OCI-LY1 (cell line): Measurements from ENCODE around the gene LCNL1.

ENCODE experiments used
- H2AFZ ChIP-seq: fragments of 200-600 bp; sonication (generic), shearing (Covaris generic); 2 replicates; pipeline ENCODE4 v1.6.0; 2014; ENCODE audit warnings: antibody characterized with exemption, mild to moderate bottlenecking, low read length
- H3F3A ChIP-seq: fragments of 200-600 bp; sonication (generic), shearing (Covaris generic); 2 replicates; pipeline ENCODE4 v1.6.0; 2014; ENCODE audit warnings: mild to moderate bottlenecking, antibody characterized with exemption, low read length, moderate library complexity; ENCODE audit not compliant: insufficient read depth
- H3K27ac ChIP-seq: fragments of 200-600 bp; sonication (generic); 2 replicates; pipeline ENCODE4 v1.5.1; 2014; ENCODE audit warnings: low read length, mixed run types, mild to moderate bottlenecking, low read depth; ENCODE audit not compliant: poor library complexity, severe bottlenecking
- H3K27me3 ChIP-seq: fragments of 200-600 bp; sonication (generic); 2 replicates; pipeline ENCODE4 v1.6.0; 2014; ENCODE audit warnings: antibody characterized with exemption, mild to moderate bottlenecking, low read length, moderate library complexity; ENCODE audit not compliant: insufficient read depth
- H3K36me3 ChIP-seq: fragments of 200-600 bp; sonication (generic); 2 replicates; pipeline ENCODE4 v1.6.1; 2014; ENCODE audit warnings: mild to moderate bottlenecking, antibody characterized with exemption, low read length, moderate library complexity, mixed read lengths; ENCODE audit not compliant: insufficient read depth
- H3K4me1 ChIP-seq: fragments of 200-600 bp; sonication (generic); 2 replicates; pipeline ENCODE4 v1.5.1; 2014; ENCODE audit warnings: mild to moderate bottlenecking, low read length, moderate library complexity; ENCODE audit not compliant: insufficient read depth, severe bottlenecking
- H3K4me2 ChIP-seq: fragments of 200-600 bp; sonication (generic), shearing (Covaris generic); 2 replicates; pipeline ENCODE4 v1.6.1; 2014; ENCODE audit warnings: low read length
- H3K4me3 ChIP-seq: fragments of 200-600 bp; sonication (generic); 2 replicates; pipeline ENCODE4 v1.5.1; 2014; ENCODE audit warnings: low read length, low read depth, mild to moderate bottlenecking, mixed read lengths; ENCODE audit not compliant: poor library complexity, severe bottlenecking
- H3K79me2 ChIP-seq: fragments of 200-600 bp; shearing (Covaris generic); 2 replicates; pipeline ENCODE4 v1.6.1; 2016; ENCODE audit warnings: mixed run types, low read length, mixed read lengths; ENCODE audit not compliant: insufficient read depth
- H3K9ac ChIP-seq: fragments of 200-600 bp; sonication (generic), shearing (Covaris generic); 2 replicates; pipeline ENCODE4 v1.6.1; 2014; ENCODE audit warnings: mild to moderate bottlenecking, low read length, mixed read lengths
- H3K9me2 ChIP-seq: fragments of 200-600 bp; sonication (generic), shearing (Covaris generic); 2 replicates; pipeline ENCODE4 v1.6.1; 2014; ENCODE audit warnings: low read depth, mild to moderate bottlenecking, low read length, mixed read lengths
- H3K9me3 ChIP-seq: fragments of 200-600 bp; shearing (Covaris generic); 2 replicates; pipeline ENCODE4 v1.6.1; 2014; ENCODE audit warnings: low read length, mixed read lengths
- H4K20me1 ChIP-seq: fragments of 200-600 bp; sonication (generic), shearing (Covaris generic); 2 replicates; pipeline ENCODE4 v1.6.0; 2016; ENCODE audit warnings: mild to moderate bottlenecking, low read length; ENCODE audit not compliant: insufficient read depth
- EZH2 ChIP-seq: fragments of 200-600 bp; sonication (generic), shearing (Covaris generic); IDR thresholded peaks from 2 replicates; pipeline ENCODE4 v1.8.0; 2017; ENCODE audit warnings: borderline replicate concordance, mixed run types, mild to moderate bottlenecking, antibody characterized with exemption, low read length, moderate library complexity, mixed read lengths
- TF ChIP-seq, protein P1 (sequence below): fragments of 200-600 bp; sonication (generic), shearing (Covaris generic); IDR thresholded peaks from 2 replicates; pipeline ENCODE4 v1.5.1; 2017; ENCODE audit warnings: mild to moderate bottlenecking, antibody characterized with exemption, low read length, moderate library complexity, mixed read lengths

The LCNL1 gene

DNA sequence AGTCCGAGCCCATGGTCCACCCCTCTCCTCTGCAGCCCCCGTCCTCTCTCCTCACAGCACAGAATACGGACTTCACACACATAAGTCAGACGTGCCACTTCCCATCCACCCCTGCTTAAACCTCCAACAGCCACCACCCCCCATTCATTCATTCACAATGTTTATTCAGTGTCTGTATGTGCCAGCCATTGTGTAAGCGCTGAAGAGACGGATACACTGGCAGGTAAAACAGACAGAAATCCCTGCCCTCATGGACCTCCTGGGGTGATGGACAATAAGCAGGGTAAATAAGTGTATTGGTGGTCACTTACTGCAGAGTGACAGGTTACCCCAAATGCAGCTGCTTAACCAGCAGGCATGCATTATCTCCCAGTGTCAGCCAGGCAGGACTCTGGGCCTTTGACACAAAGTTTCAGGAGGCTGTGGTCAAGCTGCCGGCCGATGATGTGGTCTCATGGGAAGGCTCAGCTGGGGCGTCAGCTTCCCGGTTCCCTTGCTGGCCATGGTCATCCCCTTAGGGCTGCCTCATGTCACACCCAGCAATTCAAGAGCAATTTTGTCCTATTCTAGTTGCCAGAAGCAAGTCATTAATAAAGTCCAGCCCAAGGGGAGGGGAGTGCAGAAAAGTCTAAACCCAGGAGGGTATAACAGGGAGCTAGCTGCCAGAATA is 7.6 kb downstream of the LCNL1 start:
- H3K27ac ChIP-seq = no peak overlapping the region

DNA sequence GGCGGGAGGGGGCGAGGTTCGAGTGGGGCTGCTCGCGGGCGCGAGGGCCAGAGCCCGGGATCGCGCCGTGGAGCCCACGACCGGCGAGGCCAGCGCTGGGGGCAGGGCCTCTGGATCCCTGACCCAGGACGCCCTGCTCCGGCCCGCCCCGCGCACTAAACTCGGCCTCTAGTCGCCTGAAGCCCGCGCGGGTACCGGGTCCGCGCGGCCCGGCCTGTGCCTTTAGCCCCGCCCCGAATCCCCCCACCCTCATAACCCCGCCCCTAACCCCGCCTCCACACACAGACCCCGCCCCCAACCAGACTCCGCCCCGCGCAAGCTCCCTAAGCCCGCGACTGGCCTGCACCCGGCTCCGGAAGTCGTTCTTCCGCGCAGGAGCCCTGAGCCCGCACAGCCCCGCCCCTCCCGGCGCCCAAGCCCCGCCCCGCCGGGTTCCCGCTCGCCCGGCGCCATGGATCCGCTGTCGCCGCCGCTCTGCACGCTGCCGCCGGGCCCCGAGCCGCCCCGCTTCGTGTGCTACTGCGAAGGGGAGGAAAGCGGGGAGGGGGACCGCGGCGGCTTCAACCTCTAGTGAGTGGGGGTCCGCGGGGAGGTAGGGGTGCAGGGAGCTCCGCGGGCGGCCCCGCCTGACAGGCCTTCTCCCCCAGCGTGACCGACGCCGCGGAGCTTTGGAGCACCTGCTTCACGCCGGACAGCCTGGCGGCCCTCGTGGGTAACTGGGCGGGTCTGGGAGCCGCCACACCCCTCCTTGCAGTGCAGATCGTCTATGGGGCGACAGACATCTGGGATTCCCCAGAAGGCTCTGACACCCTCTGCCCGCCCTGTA is 9.4 kb downstream of the LCNL1 start, which contains the start of gene PAXX:
TSS of gene PAXX (plus strand) at position 430 of the 826 bp plus-strand sequence. CDS start at position 452, 22 bp downstream.
- Histone ChIP-seq H3K27ac (peak within 1 kb of the TSS; percentile 16), H3K4me1 (peaks cover 20% of the 10 kb centered on the region)

More for the DNA sequence above, 7.6 kb downstream of the LCNL1 start:
- H3K9ac ChIP-seq = no peak overlapping the region
- no peaks in the 10 kb centered on the region; the same call in 1 of the 2 replicates for H3K36me3 ChIP-seq
- no peaks in the 10 kb centered on the region for H3F3A ChIP-seq
- no peaks in the 10 kb centered on the region for H4K20me1 ChIP-seq
- TF ChIP-seq, protein P1, sequence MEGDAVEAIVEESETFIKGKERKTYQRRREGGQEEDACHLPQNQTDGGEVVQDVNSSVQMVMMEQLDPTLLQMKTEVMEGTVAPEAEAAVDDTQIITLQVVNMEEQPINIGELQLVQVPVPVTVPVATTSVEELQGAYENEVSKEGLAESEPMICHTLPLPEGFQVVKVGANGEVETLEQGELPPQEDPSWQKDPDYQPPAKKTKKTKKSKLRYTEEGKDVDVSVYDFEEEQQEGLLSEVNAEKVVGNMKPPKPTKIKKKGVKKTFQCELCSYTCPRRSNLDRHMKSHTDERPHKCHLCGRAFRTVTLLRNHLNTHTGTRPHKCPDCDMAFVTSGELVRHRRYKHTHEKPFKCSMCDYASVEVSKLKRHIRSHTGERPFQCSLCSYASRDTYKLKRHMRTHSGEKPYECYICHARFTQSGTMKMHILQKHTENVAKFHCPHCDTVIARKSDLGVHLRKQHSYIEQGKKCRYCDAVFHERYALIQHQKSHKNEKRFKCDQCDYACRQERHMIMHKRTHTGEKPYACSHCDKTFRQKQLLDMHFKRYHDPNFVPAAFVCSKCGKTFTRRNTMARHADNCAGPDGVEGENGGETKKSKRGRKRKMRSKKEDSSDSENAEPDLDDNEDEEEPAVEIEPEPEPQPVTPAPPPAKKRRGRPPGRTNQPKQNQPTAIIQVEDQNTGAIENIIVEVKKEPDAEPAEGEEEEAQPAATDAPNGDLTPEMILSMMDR = no peak
- TF ChIP-seq EZH2 = no peak
- H3K4me1 ChIP-seq = peaks cover 12% of the 10 kb centered on the region
- H3K9me2 ChIP-seq = no peaks in the 10 kb centered on the region
- H3K9me3 ChIP-seq = no peaks in the 10 kb centered on the region
- no peak overlapping the region for H3K4me3 ChIP-seq
- peaks cover 17% of the 10 kb centered on the region; the same call in 1 of the 2 replicates for H3K27me3 ChIP-seq
- H3K4me2 ChIP-seq = no peak overlapping the region
- no peak overlapping the region for H2AFZ ChIP-seq
- H3K79me2 ChIP-seq = no peaks in the 10 kb centered on the region

DNA sequence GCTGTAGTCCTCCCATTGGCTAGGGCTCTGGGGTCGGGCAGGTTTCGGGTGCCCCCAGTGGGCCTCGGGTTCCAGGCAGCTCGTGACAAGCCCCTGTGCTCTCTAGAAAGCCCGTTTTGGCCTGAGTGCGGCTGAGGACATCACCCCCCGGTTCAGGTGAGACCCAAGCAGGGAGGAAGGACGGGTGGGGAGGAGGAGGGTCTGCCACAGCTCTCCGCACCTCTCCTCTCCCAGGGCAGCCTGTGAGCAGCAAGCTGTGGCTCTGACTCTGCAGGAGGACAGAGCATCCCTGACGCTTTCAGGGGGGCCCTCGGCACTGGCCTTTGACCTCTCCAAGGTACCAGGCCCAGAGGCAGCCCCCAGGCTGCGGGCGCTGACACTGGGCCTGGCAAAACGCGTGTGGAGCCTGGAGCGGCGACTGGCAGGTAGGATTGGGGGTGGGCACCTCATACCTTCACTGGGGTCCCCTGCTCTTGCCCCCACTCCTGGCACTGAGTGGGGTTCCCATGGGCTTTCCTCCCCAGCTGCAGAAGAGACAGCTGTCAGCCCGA is 10.1 kb downstream of the LCNL1 start:
- Histone ChIP-seq H4K20me1 (no peaks in the 10 kb centered on the region), H3K27me3 (peaks cover 10% of the 10 kb centered on the region; the same call in 1 of the 2 replicates), H3K9me3 (no peaks in the 10 kb centered on the region), H3K4me2 (peak overlapping the region; percentile 94), H3K9ac (peak overlapping the region; percentile 73), H3K36me3 (no peaks in the 10 kb centered on the region; the same call in 1 of the 2 replicates), H2AFZ (no peak overlapping the region), H3F3A (no peaks in the 10 kb centered on the region), H3K79me2 (no peaks in the 10 kb centered on the region), H3K9me2 (no peaks in the 10 kb centered on the region), H3K27ac (peak overlapping the region; percentile 16), H3K4me3 (peak overlapping the region; percentile 85), H3K4me1 (peaks cover 20% of the 10 kb centered on the region)
- no peak for TF ChIP-seq EZH2

More for the DNA sequence above, 9.4 kb downstream of the LCNL1 start, which contains the start of gene PAXX:
- Histone ChIP-seq H3K79me2 (no peaks in the 10 kb centered on the region), H3K4me3 (peak within 1 kb of the TSS; percentile 85), H3K9me3 (no peaks in the 10 kb centered on the region), H3K9me2 (no peaks in the 10 kb centered on the region), H2AFZ (no peak within 1 kb of the TSS), H3K4me2 (peak within 1 kb of the TSS; percentile 94), H3K9ac (peak within 1 kb of the TSS; percentile 73), H3K36me3 (no peaks in the 10 kb centered on the region; the same call in 1 of the 2 replicates), H3K27me3 (peaks cover 15% of the 10 kb centered on the region; the same call in 1 of the 2 replicates), H3F3A (no peaks in the 10 kb centered on the region), H4K20me1 (no peaks in the 10 kb centered on the region)
- TF ChIP-seq EZH2 = no peak
- TF ChIP-seq, protein P1 = no peak
